HepG2 (cell line): ENCODE measurements around the gene CLDN10. TPM values are rescaled to one million over a fixed set of nuclear protein-coding genes. Genes with fewer than 3 reads are reported as not detected.

Experiments
- ATAC-seq: fragments of 200-7000 bp; cut with Tn5 transposase; 3 replicates; pipeline ENCODE4 v1.9.1; 2020; ENCODE audit warnings: mild to moderate bottlenecking, moderate library complexity
- BruUV-seq: library from RNA; stranded (reverse); fragments of 400-500 nt; replicated peaks from 2 replicates; lab custom pipeline; 2021; lab: Mats Ljungman, UMichigan
- CTCF ChIA-PET: fragments of 300-600 bp; formaldehyde crosslinking; extraction: SDS; loops from one replicate; lab custom pipeline; 2021; ENCODE audit warnings: low total read pairs, inconsistent platforms, low intra/inter-chr PET ratio; lab: Yijun Ruan, JAX
- POLR2A ChIA-PET: fragments of 350-600 bp; sonication (Branson Sonifier 250); formaldehyde crosslinking; loops from one replicate; lab custom pipeline; 2020; ENCODE audit warnings: antibody characterized with exemption, inconsistent platforms; lab: Yijun Ruan, JAX
- DNase-seq: peaks from one replicate; pipeline ENCODE4 v3.0.0-alpha.2; 2015; ENCODE audit warnings: low spot score
- FAIRE-seq: peaks from 3 replicates; lab custom pipeline; 2011; peaks lifted over from hg19 to GRCh38; lab: Jason Lieb, UNC
- H2AFZ ChIP-seq: one replicate; pipeline ENCODE4 v1.6.1; 2011; ENCODE audit warnings: low read length, inconsistent platforms
- H3K27ac ChIP-seq: fragments of 300-600 bp; 3 replicates; pipeline ENCODE4 v1.8.0; 2011; ENCODE audit warnings: mixed run types, mild to moderate bottlenecking, mixed read lengths, low read length, inconsistent platforms; ENCODE audit not compliant: insufficient read depth; ENCODE audit errors: extremely low read length
- H3K27me3 ChIP-seq, 2 experiments: fragments of 200-600 bp in 1 of 2; 2 replicates in 1 of 2; 3 replicates in 1 of 2; pipeline versions ENCODE4 v1.6.0 to v1.8.0; 2011; ENCODE audit warnings: low read length in 2 of 2, mild to moderate bottlenecking in 2 of 2, moderate library complexity in 2 of 2, inconsistent platforms in 1 of 2; ENCODE audit not compliant: insufficient read depth in 2 of 2, control insufficient read depth in 1 of 2
- H3K36me3 ChIP-seq, 2 experiments: fragments of 200-600 bp in 1 of 2; replicated peaks in 1 of 2; 2 replicates in 1 of 2; 3 replicates in 1 of 2; pipeline versions ENCODE4 v1.5.1 to v1.8.0; 2011; ENCODE audit warnings: low read length in 2 of 2, inconsistent platforms in 1 of 2; ENCODE audit not compliant: insufficient read depth in 2 of 2, control insufficient read depth in 1 of 2
- H3K4me1 ChIP-seq: 2 replicates; pipeline ENCODE4 v1.5.1; 2012; ENCODE audit warnings: low read length, inconsistent platforms; ENCODE audit not compliant: insufficient read depth
- H3K4me2 ChIP-seq: 2 replicates; pipeline ENCODE4 v1.6.0; 2011; ENCODE audit warnings: low read depth, low read length, inconsistent platforms
- H3K4me3 ChIP-seq, 3 experiments: fragments of 200-600 bp in 1 of 3; sonication (generic), shearing (Covaris generic) in 1 of 3; replicated peaks in 1 of 3; 2 replicates each; pipeline ENCODE4 v1.5.1; 2011 to 2016; ENCODE audit warnings: low read length in 3 of 3, inconsistent platforms in 2 of 3, low read depth in 2 of 3, mild to moderate bottlenecking in 2 of 3, control low read depth in 1 of 3, mixed read lengths in 1 of 3; ENCODE audit not compliant: insufficient read depth in 1 of 3
- H3K79me2 ChIP-seq: one replicate; pipeline ENCODE4 v1.6.1; 2011; ENCODE audit warnings: low read length, inconsistent platforms; ENCODE audit not compliant: insufficient read depth
- H3K9ac ChIP-seq: 2 replicates; pipeline ENCODE4 v1.6.0; 2011; ENCODE audit warnings: mild to moderate bottlenecking, low read depth, low read length, inconsistent platforms; ENCODE audit not compliant: insufficient read depth
- H3K9me3 ChIP-seq: 2 replicates; pipeline ENCODE4 v1.5.1; 2012; ENCODE audit warnings: mild to moderate bottlenecking, low read length
- H4K20me1 ChIP-seq: 2 replicates; pipeline ENCODE4 v1.6.0; 2011; ENCODE audit warnings: inconsistent platforms, mild to moderate bottlenecking, low read length, moderate library complexity; ENCODE audit not compliant: insufficient read depth
- AGO2 ChIP-seq: fragments of 200-400 bp; formaldehyde crosslinking; optimal IDR thresholded peaks from 2 replicates; pipeline ENCODE3; 2017; ENCODE audit warnings: mild to moderate bottlenecking, low read depth, low read length, moderate library complexity
- BORCS8-MEF2B ChIP-seq: sonication (generic); formaldehyde crosslinking; IDR thresholded peaks from 2 replicates; pipeline ENCODE4 v1.8.0; 2022; ENCODE audit warnings: mild to moderate bottlenecking, missing genetic modification reagents
- DNMT3B ChIP-seq: conservative IDR thresholded peaks from 2 replicates; pipeline ENCODE4 v1.6.1; 2016; ENCODE audit warnings: missing biosample characterization, control low read depth
- E2F1 ChIP-seq: sonication (generic); formaldehyde crosslinking; IDR thresholded peaks from 2 replicates; pipeline ENCODE4 v1.5.0; 2020; ENCODE audit warnings: missing genetic modification reagents
- FOXO1 ChIP-seq: sonication (generic); formaldehyde crosslinking; IDR thresholded peaks from 2 replicates; pipeline ENCODE4 v1.4.0; 2020; ENCODE audit warnings: missing genetic modification reagents
- JUN ChIP-seq: sonication (generic); formaldehyde crosslinking; IDR thresholded peaks from 2 replicates; pipeline ENCODE4 v1.4.0; 2020; ENCODE audit warnings: mild to moderate bottlenecking, missing genetic modification reagents
- JUND ChIP-seq: sonication (generic); formaldehyde crosslinking; IDR thresholded peaks from 2 replicates; pipeline ENCODE4 v1.8.0; 2022; ENCODE audit warnings: mild to moderate bottlenecking, missing genetic modification reagents
- MAFG ChIP-seq: sonication (generic); formaldehyde crosslinking; IDR thresholded peaks from 2 replicates; pipeline ENCODE4 v1.5.1; 2020; ENCODE audit warnings: mild to moderate bottlenecking, missing genetic modification reagents
- MZF1 ChIP-seq: sonication (generic); formaldehyde crosslinking; IDR thresholded peaks from 2 replicates; pipeline ENCODE4 v1.8.1; 2023; ENCODE audit warnings: mild to moderate bottlenecking, missing genetic modification reagents, borderline replicate concordance
- PHF8 ChIP-seq: sonication (generic); formaldehyde crosslinking; IDR thresholded peaks from 2 replicates; pipeline ENCODE4 v1.5.0; 2020; ENCODE audit warnings: missing genetic modification reagents
- PRPF4 ChIP-seq: fragments of 200-400 bp; formaldehyde crosslinking; IDR thresholded peaks from 2 replicates; pipeline ENCODE4 v1.6.1; 2016; ENCODE audit warnings: low read length, low read depth; ENCODE audit not compliant: poor library complexity, severe bottlenecking
- RBM22 ChIP-seq: fragments of 200-400 bp; formaldehyde crosslinking; optimal IDR thresholded peaks from 2 replicates; pipeline ENCODE3; 2017; ENCODE audit warnings: mild to moderate bottlenecking, low read length, moderate library complexity
- ZNF230 ChIP-seq: sonication (generic); formaldehyde crosslinking; IDR thresholded peaks from 2 replicates; pipeline ENCODE4 v1.4.0; 2020; ENCODE audit warnings: mild to moderate bottlenecking, missing genetic modification reagents
- ZNF34 ChIP-seq: sonication (generic); formaldehyde crosslinking; IDR thresholded peaks from 2 replicates; pipeline ENCODE4 v1.4.0; 2020; ENCODE audit warnings: mild to moderate bottlenecking, missing genetic modification reagents, borderline replicate concordance
- ZNF343 ChIP-seq: sonication (generic); formaldehyde crosslinking; IDR thresholded peaks from 2 replicates; pipeline ENCODE4 v1.4.0; 2020; ENCODE audit warnings: mild to moderate bottlenecking, missing genetic modification reagents
- ZNF362 ChIP-seq: sonication (generic); formaldehyde crosslinking; IDR thresholded peaks from 2 replicates; pipeline ENCODE4 v1.4.0; 2020; ENCODE audit warnings: missing genetic modification reagents, mild to moderate bottlenecking, borderline replicate concordance
- ZNF841 ChIP-seq: sonication (generic); formaldehyde crosslinking; IDR thresholded peaks from 2 replicates; pipeline ENCODE4 v1.8.1; 2023; ENCODE audit warnings: missing genetic modification reagents, borderline replicate concordance
- ZNF878 ChIP-seq: sonication (generic); formaldehyde crosslinking; IDR thresholded peaks from 2 replicates; pipeline ENCODE4 v1.8.1; 2023; ENCODE audit warnings: mild to moderate bottlenecking, missing genetic modification reagents, moderate library complexity
- WGBS: methylation state at CpG from one replicate; pipeline ENCODE4 v1.1.6; 2017; ENCODE audit warnings: low lambda C conversion rate; 5-methylcytosine and 5-hydroxymethylcytosine counted together
- in situ Hi-C: cut with HindIII; loops from 2 replicates; pipeline ENCODE4 v1.10.0; 2017; ENCODE audit warnings: low pct_unique_long_range_greater_than_20kb; ENCODE audit not compliant: extremely low pct_ligation_motif_present
- intact Hi-C: fragments of 100-400 bp; cut with micrococcal nuclease; formaldehyde crosslinking; loops from one replicate; pipeline ENCODE4 v1.10.0; 2022; ENCODE audit not compliant: unreplicated experiment
- polyA plus RNA-seq, 8 experiments: library from polyadenylated mRNA; depleted of rRNA in 3 of 8; stranded (reverse) in 7 of 8; unstranded in 1 of 8; fragments of >200 nt; fragmentation: Illumina TruSeq in 4 of 8; extraction: Trizol in 4 of 8; gene quantifications; 2 replicates each; pipeline versions ENCODE4 v1.2.1 to v1.2.3, GENCODE V29; 2011 to 2016; ENCODE audit warnings: low read depth in 4 of 8, missing spikeins in 1 of 8, mixed read lengths in 1 of 8; ENCODE audit not compliant: insufficient read depth in 1 of 8
- total RNA-seq, 5 experiments: library from RNA; depleted of rRNA; stranded (reverse); fragments of >200 nt; fragmentation: Illumina TruSeq; extraction: Trizol; gene quantifications; 2 replicates each; pipeline ENCODE4 v1.2.3, GENCODE V29; 2016; ENCODE audit warnings: low read depth in 1 of 5

CLDN10 gene
- total and polyA plus RNA-seq, 2 of the 13 experiments (the other 11 are each of a cell fraction or from before 2014, with no cell fraction given) = not detected

GRCh38 chr13:95505986-95506385 is 46.5 kb upstream of the CLDN10 start:
- Histone ChIP-seq H3K27ac (no peak overlapping the region), H3K4me2 (no peak overlapping the region), H3K79me2 (no peaks in the 10 kb centered on the region), H3K9ac (no peak overlapping the region), H3K9me3 (no peaks in the 10 kb centered on the region), H3K36me3 (no peaks in the 10 kb centered on the region), H4K20me1 (no peaks in the 10 kb centered on the region), H3K4me1 (no peaks in the 10 kb centered on the region), H2AFZ (no peak overlapping the region), H3K4me3 (no peak overlapping the region), H3K27me3 (no peaks in the 10 kb centered on the region)
- TF ChIP-seq BORCS8-MEF2B (CRISPR knock-in tag) = no peak
- no peak for TF ChIP-seq RBM22
- no peak for TF ChIP-seq ZNF34
- TF ChIP-seq PRPF4 = no peak
- no peak for TF ChIP-seq E2F1
- no peak for TF ChIP-seq MZF1 (CRISPR knock-in tag)
- no peak for TF ChIP-seq ZNF878 (CRISPR knock-in tag)
- TF ChIP-seq MAFG (CRISPR knock-in tag) = no peak
- TF ChIP-seq PHF8 (CRISPR knock-in tag) = no peak
- no peak for TF ChIP-seq DNMT3B (CRISPR knock-in tag)
- TF ChIP-seq AGO2 = no peak
- no peak for TF ChIP-seq ZNF841 (CRISPR knock-in tag)
- TF ChIP-seq JUN (CRISPR knock-in tag) = no peak
- TF ChIP-seq ZNF362 (CRISPR knock-in tag) = no peak
- TF ChIP-seq ZNF230 (CRISPR knock-in tag) = no peak
- no peak for TF ChIP-seq ZNF343 (CRISPR knock-in tag)
- TF ChIP-seq JUND (CRISPR knock-in tag) = no peak
- TF ChIP-seq FOXO1 = no peak
- ChIA-PET POLR2A (no interaction called here), CTCF (no interaction called here)
- FAIRE-seq (no peak), DNase-seq (no peak), ATAC-seq (no peak)
- 66% methylated on average over 4 of the region's 4 CpGs for WGBS
- no TSS peak for BruUV-seq
- in situ Hi-C loops = no loop called here
- intact Hi-C loops = no loop called here
